PC-3 (cell line): Measurements from ENCODE around the gene CMTM8. TPM values are rescaled to one million over a fixed set of nuclear protein-coding genes. Genes with fewer than 3 reads are reported as not detected.

Experiments
- ATAC-seq: fragments of 200-7000 bp; cut with Tn5 transposase; 2 replicates; pipeline ENCODE4 v1.9.1; 2020; ENCODE audit warnings: mild to moderate bottlenecking, moderate library complexity
- BruUV-seq: library from RNA; stranded (reverse); fragments of 400-500 nt; replicated peaks from 2 replicates; lab custom pipeline; 2021; lab: Mats Ljungman, UMichigan
- CTCF ChIA-PET: fragments of 300-600 bp; sonication (Branson Sonifier 250); formaldehyde crosslinking; loops from one replicate; lab custom pipeline; 2022; ENCODE audit warnings: antibody characterized with exemption; lab: Charles Lee
- POLR2A ChIA-PET: fragments of 300-600 bp; sonication (Branson Sonifier 250); formaldehyde crosslinking; loops from one replicate; lab custom pipeline; 2022; ENCODE audit warnings: antibody characterized with exemption; ENCODE audit not compliant: unreplicated experiment; lab: Charles Lee
- DNase-seq: peaks from one replicate; pipeline ENCODE4 v3.0.0-alpha.2; 2015
- H2AFZ ChIP-seq: fragments of 300-600 bp; sonication (generic); 2 replicates; pipeline ENCODE4 v1.6.0; 2016; ENCODE audit warnings: antibody characterized with exemption, low read length
- H3F3A ChIP-seq: fragments of 300-600 bp; sonication (generic); one replicate; pipeline ENCODE4 v1.6.0; 2017; ENCODE audit warnings: antibody characterized with exemption, low read length, control low read depth, mild to moderate bottlenecking; ENCODE audit not compliant: unreplicated experiment
- H3K27ac ChIP-seq: fragments of 300-600 bp; sonication (generic); 2 replicates; pipeline ENCODE4 v1.5.1; 2016; ENCODE audit warnings: mild to moderate bottlenecking, low read length
- H3K27me3 ChIP-seq: fragments of 300-600 bp; sonication (generic); 2 replicates; pipeline ENCODE4 v1.6.1; 2016; ENCODE audit warnings: low read length, mixed read lengths
- H3K36me3 ChIP-seq: fragments of 300-600 bp; sonication (generic); 2 replicates; pipeline ENCODE4 v1.6.1; 2016; ENCODE audit warnings: low read depth, mixed run types, low read length, mixed read lengths
- H3K4me1 ChIP-seq: fragments of 300-600 bp; sonication (generic); 2 replicates; pipeline ENCODE4 v1.5.1; 2016; ENCODE audit warnings: low read length; ENCODE audit not compliant: insufficient read depth
- H3K4me2 ChIP-seq: fragments of 300-600 bp; sonication (generic); 2 replicates; pipeline ENCODE4 v1.6.0; 2016; ENCODE audit warnings: low read length
- H3K4me3 ChIP-seq: fragments of 300-600 bp; sonication (generic); 2 replicates; pipeline ENCODE4 v1.5.1; 2016; ENCODE audit warnings: mild to moderate bottlenecking, low read length, mixed read lengths
- H3K79me2 ChIP-seq: fragments of 300-600 bp; sonication (generic); 2 replicates; pipeline ENCODE4 v1.6.1; 2017; ENCODE audit warnings: low read length, mixed read lengths
- H3K9ac ChIP-seq: fragments of 300-600 bp; sonication (generic); 2 replicates; pipeline ENCODE4 v1.6.0; 2016; ENCODE audit warnings: mild to moderate bottlenecking, low read length
- H3K9me2 ChIP-seq: fragments of 300-600 bp; sonication (generic); replicated peaks from 2 replicates; pipeline ENCODE4 v1.6.1; 2016; ENCODE audit warnings: mixed run types, low read length, mixed read lengths
- H3K9me3 ChIP-seq: fragments of 300-600 bp; sonication (generic); 2 replicates; pipeline ENCODE4 v1.6.1; 2016; ENCODE audit warnings: low read length, mixed read lengths
- H4K20me1 ChIP-seq: fragments of 300-600 bp; sonication (generic); 2 replicates; pipeline ENCODE4 v1.6.1; 2016; ENCODE audit warnings: low read length, mixed read lengths
- CTCF ChIP-seq: fragments of 300-600 bp; sonication (generic); conservative IDR thresholded peaks from 2 replicates; pipeline ENCODE4 v1.5.1; 2017; ENCODE audit warnings: antibody characterized with exemption, low read depth, mild to moderate bottlenecking, low read length
- EZH2 ChIP-seq: fragments of 300-600 bp; sonication (generic); IDR thresholded peaks from one replicate; pipeline ENCODE4 v1.6.1; 2017; ENCODE audit warnings: antibody characterized with exemption, mild to moderate bottlenecking, low read length; ENCODE audit not compliant: unreplicated experiment
- EZH2phosphoT487 ChIP-seq: fragments of 300-600 bp; sonication (generic); IDR thresholded peaks from 2 replicates; pipeline ENCODE4 v1.6.1; 2018; ENCODE audit warnings: mild to moderate bottlenecking, antibody characterized with exemption, low read length, borderline replicate concordance
- intact Hi-C: fragments of 100-400 bp; cut with micrococcal nuclease; formaldehyde crosslinking; loops from 2 replicates; pipeline ENCODE4 v1.9.0; 2023
- total RNA-seq: library from RNA; depleted of rRNA; stranded (reverse); fragments of >200 nt; gene quantifications from 2 replicates; pipeline ENCODE4 v1.2.3, GENCODE V29; 2014

The CMTM8 gene
- total RNA-seq, 1 experiment from 2014 or later = 5.2 TPM

GRCh38 chr3:32308378-32308777 lies 69.9 kb downstream of the CMTM8 start:
- POLR2A ChIA-PET = no interaction called here
- Histone ChIP-seq H3K27me3 (no peaks in the 10 kb centered on the region), H2AFZ (no peak overlapping the region), H3K79me2 (no peaks in the 10 kb centered on the region), H3K27ac (no peak overlapping the region), H3K36me3 (no peaks in the 10 kb centered on the region), H3F3A (no peaks in the 10 kb centered on the region), H3K4me2 (no peak overlapping the region), H3K9me3 (no peaks in the 10 kb centered on the region), H3K9ac (no peak overlapping the region), H3K9me2 (no peaks in the 10 kb centered on the region), H3K4me1 (peaks cover 4% of the 10 kb centered on the region), H3K4me3 (no peak overlapping the region), H4K20me1 (no peaks in the 10 kb centered on the region)
- intact Hi-C loops = no loop called here
- TF ChIP-seq EZH2 (no peak), EZH2phosphoT487 (no peak), CTCF (no peak)
- CTCF ChIA-PET = no interaction called here
- ATAC-seq (no peak), DNase-seq (no peak)
- BruUV-seq = no TSS peak

GRCh38 chr3:32309654-32310242 lies 71.3 kb downstream of the CMTM8 start:
- Histone ChIP-seq H3F3A (no peaks in the 10 kb centered on the region), H3K4me1 (peaks cover 16% of the 10 kb centered on the region), H3K9me2 (no peaks in the 10 kb centered on the region), H3K27ac (no peak overlapping the region), H3K4me2 (no peak overlapping the region), H3K79me2 (no peaks in the 10 kb centered on the region), H3K27me3 (no peaks in the 10 kb centered on the region), H3K36me3 (no peaks in the 10 kb centered on the region), H3K4me3 (no peak overlapping the region), H3K9me3 (no peaks in the 10 kb centered on the region), H3K9ac (no peak overlapping the region), H2AFZ (no peak overlapping the region), H4K20me1 (no peaks in the 10 kb centered on the region)
- no TSS peak for BruUV-seq
- no peak for DNase-seq
- TF ChIP-seq CTCF (no peak), EZH2phosphoT487 (no peak), EZH2 (no peak)
- ChIA-PET POLR2A (no interaction called here), CTCF (no interaction called here)
- intact Hi-C loops = no loop called here
- ATAC-seq = no peak

GRCh38 chr3:32310336-32310735 lies 71.9 kb downstream of the CMTM8 start:
- no peaks in the 10 kb centered on the region for H3K27me3 ChIP-seq
- H3K27ac ChIP-seq = no peak overlapping the region
- POLR2A ChIA-PET = no interaction called here
- no peaks in the 10 kb centered on the region for H3K79me2 ChIP-seq
- TF ChIP-seq CTCF (no peak), EZH2 (no peak), EZH2phosphoT487 (no peak)
- no peak overlapping the region for H3K9ac ChIP-seq
- H3K36me3 ChIP-seq = no peaks in the 10 kb centered on the region
- no peaks in the 10 kb centered on the region for H3K9me3 ChIP-seq
- no TSS peak for BruUV-seq
- H3K9me2 ChIP-seq = no peaks in the 10 kb centered on the region
- no peak overlapping the region for H3K4me2 ChIP-seq
- no peak overlapping the region for H2AFZ ChIP-seq
- no peaks in the 10 kb centered on the region for H4K20me1 ChIP-seq
- ATAC-seq (no peak), DNase-seq (no peak)
- intact Hi-C loops = no loop called here
- no peak overlapping the region for H3K4me3 ChIP-seq
- H3K4me1 ChIP-seq = peaks cover 16% of the 10 kb centered on the region
- CTCF ChIA-PET = no interaction called here
- no peaks in the 10 kb centered on the region for H3F3A ChIP-seq
